ENCODE measurements around the gene GNG12.
A peak's percentile ranks its signal among the peaks of the same experiment; 100 is the strongest.
"Not testable (repeated sequence)": the region's sequence is repeated elsewhere in the genome, so short reads cannot be mapped to it uniquely, and the experiment has no call there.

GNG12 gene

DNA sequence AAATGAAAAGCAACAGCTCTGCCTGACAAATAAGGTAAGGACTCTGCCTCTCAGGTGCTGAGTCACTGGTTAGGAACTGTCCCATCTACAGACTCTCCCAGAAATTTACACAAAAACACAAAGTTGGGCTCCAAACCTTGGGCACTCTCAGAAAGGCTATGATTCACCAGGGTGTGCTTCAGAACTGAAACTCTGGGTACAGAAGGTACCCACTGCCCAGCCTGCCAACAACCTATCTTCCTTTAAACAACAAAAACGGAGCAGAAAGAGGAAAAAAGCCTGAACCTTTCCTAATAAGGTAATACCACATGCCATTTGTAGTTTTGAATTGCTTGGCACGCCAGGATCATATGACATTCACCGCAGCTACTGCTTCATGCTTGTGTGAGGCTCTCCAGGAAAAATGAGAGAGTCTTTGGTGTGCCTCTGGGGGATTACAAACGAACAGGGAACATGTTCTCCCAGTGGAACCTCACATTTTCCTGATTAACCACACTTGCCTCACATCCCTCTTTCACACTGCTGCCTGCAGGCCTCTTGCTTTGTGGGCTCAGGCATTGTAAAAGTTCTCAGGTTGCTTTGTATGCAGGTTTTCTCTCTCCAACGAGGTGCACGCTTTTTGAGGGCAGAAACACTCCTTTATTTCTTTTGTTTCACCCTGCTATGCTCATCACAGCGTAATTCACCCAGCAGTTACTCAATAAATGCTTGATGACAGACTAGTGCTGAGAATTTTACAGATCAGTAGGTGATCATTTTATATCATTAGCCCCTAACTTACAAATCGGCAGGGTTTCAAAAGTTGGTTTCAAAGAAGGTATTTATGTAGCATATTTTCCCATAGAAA, 83.2 kb downstream of the GNG12 start:
- DNase-seq = peak; percentile 91

DNA sequence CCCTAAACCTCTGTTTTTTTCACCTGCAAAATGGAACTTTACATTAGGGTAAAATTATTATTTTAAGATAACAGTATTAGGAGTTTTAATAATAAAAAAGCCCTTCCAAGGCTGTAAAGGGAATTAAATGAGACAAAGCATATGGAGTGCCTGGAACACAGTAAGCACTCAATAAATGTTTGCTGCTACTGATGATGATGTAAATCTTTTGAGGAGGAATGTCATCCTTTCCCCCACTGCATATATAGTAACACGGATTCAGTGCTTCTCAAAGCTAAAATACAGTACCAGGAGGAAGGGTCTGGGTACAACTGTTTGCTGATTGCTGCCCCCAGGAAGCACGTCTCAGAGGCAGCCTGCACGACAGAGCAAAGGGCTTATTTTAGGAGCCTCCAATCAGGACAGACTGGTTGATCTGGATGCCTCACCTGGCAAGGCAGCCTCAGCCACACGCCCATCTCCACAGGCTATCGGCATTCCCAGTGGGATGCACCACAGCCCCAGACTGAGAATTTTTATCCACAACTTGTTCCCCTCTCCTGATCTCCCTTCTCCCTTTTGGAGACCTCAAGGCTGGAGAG, 83.9 kb downstream of the GNG12 start:
- DNase-seq = no peak

GRCh38 chr1:67748630-67749029, 84.6 kb downstream of the GNG12 start:
- DNase-seq = no peak

DNA sequence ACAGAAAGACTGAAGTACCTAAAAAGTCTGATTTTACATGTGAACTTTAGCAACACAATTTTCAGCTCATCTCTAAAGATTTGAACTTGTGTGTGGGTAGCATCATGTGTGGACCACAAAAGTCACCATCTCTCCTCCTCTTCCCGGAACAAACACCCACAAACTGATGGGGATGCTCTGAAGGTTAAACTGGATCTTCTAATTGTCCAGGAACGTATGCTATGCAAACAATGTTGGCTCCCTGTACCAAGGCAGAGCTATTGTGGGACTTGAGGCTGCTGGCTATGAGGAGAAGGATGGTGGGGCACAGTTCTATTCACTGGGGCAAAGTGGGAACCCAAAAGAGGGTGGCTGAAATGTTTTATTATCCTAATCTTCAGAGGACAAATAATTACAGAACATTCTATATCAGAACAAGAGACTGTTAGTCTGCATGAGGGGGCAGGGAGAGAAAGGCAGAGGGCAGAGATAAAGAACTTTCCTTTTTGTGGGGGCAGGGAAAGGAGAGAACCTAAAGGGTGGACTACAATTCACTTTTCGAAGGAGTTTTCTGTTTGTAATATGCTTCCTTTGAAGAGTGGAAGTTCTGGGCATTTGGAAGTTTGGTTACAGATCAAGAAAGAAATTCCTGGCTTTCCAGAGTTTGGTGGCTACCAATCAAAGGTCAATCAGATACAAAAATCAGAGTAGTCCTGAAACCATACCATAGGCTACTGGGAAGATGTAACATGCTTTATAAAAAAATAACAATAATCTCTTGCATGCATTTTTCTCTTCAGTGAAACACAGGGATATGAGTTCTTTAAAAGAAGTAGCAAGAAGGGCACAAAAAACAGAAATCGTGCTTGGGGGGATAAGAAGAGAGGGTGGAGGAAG, 85.4 kb downstream of the GNG12 start:
- no peak for DNase-seq

DNA sequence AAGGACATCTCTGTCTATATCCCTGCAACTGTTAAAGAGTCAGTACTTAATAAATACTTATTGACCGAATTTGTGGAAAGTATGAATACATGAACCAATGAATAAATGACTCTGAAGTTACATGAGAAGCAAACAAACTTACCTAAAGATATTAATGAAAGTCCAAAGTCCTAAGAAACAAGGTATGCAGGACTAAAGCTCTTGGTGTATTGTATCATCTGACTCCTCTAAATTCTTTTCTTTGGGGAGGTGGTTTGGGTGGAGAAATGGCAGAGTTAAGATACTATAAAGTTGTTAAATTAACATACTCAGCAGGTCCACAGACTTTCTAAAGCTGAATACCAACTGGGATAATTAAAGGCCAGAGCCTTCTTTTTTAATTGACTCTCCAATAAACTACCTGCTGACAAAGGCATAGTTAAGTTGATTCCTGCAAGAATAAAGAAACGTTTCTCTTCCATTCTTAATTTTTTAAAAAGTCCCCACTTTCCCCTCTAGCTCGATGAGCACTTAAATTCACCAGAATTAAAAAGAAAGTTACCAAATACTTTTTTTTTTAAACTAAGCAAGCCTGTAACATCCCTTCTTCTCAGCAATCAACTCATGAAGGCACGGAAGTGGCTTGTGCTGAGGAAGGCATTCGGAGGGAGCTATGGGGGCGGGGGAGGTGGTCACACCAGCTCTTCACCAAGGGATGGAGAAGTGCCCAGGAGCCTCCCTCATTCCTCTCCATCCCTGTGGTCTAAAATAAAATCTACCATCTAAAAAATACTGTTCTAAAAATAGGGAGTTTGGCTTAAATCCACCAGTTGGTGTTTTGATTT, 87.2 kb downstream of the GNG12 start:
- no peak for DNase-seq

DNA sequence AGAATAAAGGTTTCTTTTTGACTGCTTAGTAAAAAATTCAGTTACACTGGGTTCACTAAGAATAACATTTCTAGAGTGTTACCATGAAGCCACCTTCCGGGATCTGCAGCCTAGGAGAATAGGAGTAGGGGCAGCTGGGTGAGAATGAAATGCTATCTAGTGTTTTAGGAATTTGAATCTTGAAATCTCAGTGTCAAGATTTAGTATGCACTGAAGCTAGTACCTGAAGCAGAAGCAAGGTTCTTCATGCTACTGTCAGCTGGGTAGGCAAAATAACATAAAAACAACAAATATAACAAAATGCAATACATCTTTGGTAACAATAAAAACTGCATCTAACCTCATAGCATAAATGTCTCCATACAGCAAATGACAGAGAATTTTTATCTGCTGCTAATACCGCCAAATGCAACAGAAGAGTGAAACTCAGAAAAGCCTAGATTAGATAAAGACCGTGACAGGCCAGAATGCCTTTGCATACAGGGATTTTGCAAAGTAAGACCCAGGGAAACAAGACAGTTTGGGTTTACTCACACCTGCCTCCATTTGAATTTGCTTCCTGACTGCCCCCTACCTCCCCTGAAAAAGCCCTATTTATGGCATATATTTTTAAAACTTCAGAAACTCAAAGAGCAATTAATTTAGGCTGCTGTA, 90.1 kb downstream of the GNG12 start:
- no peak for DNase-seq

GRCh38 chr1:67741736-67742135, 91.5 kb downstream of the GNG12 start:
- no peak for DNase-seq

- DNase-seq = no peak
Measured at GRCh38 chr1:67741121-67741520, 92.1 kb downstream of the GNG12 start.

DNA sequence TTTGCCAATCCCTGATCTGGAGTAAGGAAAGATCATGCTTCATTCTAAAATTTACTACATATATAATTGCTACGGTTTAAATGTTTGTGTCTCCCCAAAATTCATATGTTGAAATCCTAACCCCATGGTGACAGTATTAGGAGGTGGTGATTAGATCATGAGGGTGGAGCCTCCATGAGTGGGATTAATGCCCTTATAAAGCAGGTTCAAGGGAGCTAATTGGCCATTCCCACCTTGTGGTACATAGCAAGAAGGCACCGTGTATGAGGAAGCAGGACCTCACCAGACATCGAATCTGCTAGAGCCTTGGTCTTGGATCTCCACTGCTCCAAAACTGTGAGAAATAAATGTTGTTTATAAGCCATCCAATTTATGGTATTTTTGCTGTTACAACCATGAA, 92.7 kb downstream of the GNG12 start:
- DNase-seq = no peak

- no peak for DNase-seq
Measured at GRCh38 chr1:67739361-67739760, 93.9 kb downstream of the GNG12 start.

DNA sequence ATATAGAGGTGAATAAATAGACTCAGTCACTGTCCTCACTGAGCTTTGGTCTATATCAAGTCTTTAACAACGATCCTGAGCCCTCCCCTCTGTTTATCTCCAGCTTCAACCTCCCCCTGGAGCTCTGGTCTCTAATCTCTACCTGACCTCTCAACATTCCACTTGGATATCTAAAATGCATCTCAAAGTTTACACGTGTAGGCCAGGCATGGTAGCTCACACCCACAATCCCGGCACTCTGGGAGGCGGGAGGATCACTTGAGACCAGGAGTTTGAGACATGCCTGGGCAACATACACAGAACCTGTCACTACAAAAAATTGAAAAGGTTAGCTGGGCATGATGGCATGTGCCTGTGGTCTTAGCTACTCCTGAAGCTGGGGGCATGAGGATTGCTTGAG, 94.9 kb downstream of the GNG12 start:
- DNase-seq = no peak

- no peak for DNase-seq
Measured at GRCh38 chr1:67737875-67738274, 95.4 kb downstream of the GNG12 start.

GRCh38 chr1:67736750-67737149, 96.5 kb downstream of the GNG12 start:
- no peak for DNase-seq

GRCh38 chr1:67735806-67736627, 97.2 kb downstream of the GNG12 start:
- no peak for DNase-seq

GRCh38 chr1:67735206-67735605, 98.1 kb downstream of the GNG12 start:
- DNase-seq = no peak

DNA sequence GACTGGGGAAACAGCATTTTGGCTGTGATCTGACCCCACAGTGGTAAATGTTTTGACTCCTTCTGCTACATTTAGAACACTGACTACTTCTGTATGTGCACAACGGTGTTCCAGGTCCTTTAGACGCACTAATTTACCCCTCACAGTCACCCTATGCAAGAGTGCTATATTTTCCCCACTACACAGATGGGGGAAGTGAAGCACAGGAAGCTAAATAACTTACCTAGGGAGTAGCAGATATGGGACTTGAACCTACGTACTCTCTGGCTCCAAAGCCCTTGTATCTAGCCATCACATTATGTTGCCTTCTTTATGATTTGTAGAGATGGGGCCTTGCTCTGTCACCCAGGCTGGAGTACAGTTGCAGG, 99.0 kb downstream of the GNG12 start:
- no peak for DNase-seq

- no peak for DNase-seq
Measured at GRCh38 chr1:67733681-67734322, 99.5 kb downstream of the GNG12 start.

GRCh38 chr1:67732750-67733151, 100.5 kb downstream of the GNG12 start:
- DNase-seq = peak; percentile 23

DNA sequence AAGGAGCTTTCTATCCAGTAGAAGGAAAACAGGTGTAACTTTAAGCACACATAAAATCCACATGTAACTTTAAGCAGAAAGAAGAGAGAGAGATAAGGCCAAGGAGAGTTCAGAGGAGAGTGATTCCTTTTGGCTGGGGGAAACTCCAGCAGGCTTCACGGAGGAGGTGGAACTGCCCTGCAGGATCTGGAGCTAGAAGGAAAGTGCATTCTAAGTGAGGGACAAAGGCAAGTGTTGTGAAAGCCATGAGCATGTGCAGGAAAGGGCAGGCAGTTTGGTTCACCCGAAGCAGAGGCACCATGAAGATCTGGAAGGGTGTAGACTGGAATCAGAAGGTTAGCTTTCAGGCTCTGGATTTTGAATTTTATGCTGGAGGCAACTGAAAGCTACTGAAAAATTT, 101.9 kb downstream of the GNG12 start:
- DNase-seq = no peak

- DNase-seq = not testable (repeated sequence)
Measured at GRCh38 chr1:67730312-67730711, 103.0 kb downstream of the GNG12 start.

DNA sequence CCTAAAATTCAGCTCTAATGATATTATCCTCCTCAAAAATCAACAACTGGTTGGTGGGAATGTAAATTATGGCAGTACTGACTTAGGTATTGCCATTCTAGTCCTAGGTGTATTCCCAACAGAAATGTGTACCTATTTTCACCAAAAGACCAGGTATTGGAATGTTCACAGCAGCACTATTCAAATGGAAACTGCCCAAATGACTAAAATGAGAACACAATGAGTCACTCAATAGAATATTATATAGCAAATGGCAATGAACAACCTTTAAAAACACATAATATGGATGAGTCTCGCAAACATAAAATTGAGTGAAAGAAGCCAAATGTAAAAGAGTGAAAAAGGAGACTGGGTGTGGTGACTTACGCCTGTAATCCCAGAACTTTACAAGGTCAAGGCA, 103.4 kb downstream of the GNG12 start:
- DNase-seq = no peak
